NCI-H1105 treated with DMSO at 0.1 percent for 48 hours (cell line): ENCODE data around the gene C11orf87.
A peak's percentile ranks its signal among the peaks of the same experiment; 100 is the strongest.

Experiments
- DNase-seq: peaks from one replicate; lab custom pipeline; 2025; lab: John Stamatoyannopoulos, UW

Gene C11orf87

DNA sequence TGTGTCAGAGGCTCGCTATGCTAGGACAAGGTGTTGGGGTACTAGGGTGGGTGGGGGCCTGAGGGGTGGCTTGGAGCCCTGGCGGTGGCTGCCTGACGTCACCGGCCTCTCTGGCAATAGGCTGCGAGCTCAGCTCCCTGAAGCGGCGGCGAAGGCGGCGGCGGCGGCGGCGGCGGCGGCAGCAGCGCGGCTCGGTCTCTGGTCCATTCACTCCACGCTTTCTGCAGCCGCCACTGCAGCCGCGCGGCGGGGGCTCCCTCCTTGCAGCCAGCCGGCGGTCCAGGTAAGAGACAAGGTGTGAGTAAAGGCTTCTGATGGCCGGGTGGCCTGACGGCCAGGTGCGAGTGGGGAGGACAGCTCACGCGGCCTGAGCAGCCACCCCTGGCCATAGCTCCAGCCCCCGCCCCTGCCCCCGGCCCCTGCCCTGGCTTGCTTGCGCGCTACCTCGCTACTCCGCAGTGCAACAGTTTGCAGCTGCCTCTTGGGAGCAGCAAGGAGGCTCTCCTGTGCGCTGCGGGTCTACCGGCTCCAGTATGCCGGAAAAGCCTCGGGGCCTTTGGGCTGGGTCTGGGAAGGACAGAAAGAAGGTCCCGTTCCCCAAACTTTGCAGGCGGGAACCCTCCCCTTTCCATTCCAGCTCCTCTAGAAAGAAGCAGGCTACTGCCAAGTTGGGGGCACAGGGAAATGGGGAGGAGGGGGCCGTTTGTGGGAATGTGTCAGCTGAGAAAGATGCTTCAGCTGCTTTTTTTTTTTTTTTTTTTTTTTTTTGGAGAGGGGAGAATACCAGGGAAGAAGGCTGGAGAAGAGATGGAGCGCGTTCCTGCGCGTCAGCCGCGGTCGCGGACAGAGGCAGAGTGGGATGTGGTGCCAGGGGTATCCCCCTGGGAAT, at the start of gene C11orf87:
TSS of gene C11orf87 (plus strand) at position 210 of the 889 bp plus-strand sequence. CDS start 1,444 bp downstream, outside the sequence.
- DNase-seq = peak; percentile 72

DNA sequence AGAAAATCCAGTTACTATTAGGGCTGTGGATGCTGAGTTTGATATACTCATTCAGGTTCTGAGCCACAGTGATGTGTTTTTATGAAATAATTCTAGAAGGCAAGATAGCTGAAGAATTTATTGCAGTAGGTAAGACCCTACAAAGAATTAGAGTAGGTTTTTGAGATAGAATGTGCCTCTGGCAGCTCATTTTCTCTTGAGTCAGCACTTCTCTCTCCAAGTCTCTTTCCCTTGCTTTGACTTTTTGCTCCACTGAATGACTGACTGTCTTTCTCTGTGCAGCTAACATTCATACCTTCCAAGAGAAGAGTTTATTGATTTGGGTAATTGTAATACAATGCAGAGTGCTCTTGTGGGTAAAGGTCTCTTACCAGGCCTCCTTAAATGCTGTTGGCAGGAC, 48.0 kb upstream of the C11orf87 start:
- no peak for DNase-seq

DNA sequence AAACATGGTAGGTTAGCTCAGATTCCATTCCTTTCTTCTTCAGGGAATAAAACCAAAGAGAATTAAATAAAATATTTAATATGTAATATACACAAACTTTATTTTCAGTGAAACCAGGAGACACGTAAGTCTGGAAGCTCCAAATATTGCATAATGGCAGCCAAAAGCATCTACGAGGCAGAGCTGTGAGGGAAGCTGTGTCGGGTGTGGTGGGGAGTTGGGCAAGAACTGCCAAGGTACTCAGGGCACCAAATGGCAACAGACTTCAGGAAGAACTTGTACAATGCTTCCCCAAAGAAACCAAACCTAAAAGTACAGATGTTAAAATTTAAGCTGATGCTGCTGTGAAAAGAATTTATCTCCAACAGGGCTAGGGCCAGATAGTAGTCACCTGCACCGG, 47.5 kb upstream of the C11orf87 start:
- no peak for DNase-seq

DNA sequence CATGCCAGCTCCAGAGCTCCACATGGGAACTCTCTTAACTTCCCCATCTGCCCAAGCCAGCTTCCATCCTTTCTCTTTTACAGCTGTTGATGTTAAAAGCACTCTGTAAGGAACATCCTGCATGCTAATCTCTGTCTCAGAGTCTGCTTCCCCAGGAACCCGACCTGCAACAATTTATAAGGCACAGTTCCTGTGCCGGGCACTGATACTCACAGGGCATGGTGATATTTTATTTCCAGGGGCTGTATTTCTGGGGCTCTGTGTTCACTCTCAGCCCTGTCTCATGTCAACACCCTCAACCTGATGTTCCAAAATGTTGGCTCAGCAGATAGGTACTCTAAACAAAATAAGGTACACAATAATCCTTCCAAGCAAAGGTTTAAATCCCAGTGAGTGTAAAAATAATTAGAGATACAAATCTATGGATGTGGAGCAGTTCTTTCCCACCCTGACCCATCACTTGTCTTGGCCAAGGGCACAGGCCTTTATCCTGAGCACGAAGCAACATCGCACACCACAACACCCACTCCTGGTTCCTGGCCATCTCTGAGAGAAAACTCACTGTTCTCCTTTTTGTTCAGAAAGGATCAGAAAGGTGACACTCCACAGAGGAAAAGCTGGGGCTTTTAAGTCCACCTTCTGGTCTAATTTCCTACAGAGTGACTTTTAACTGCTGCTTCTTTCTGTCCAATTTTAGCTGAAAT, 44.8 kb upstream of the C11orf87 start:
- no peak for DNase-seq

DNA sequence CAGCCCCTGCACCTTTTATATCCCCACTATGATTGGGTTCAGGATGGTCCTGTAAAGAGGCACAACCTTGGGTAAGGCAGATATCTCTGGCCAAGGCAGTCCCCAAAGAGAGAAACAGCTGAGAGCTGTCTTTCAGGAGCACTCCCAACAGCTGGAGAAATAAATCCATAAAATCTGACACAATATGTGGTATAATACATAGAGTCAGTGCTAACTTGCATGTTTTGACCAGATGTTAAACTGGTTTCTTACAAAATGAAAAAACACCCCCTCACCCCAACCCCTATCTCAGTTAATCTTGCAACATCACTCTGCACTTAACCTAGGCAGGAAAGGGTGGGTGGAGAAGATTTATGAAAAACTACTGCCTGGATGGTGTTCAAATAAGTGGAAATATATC, 44.0 kb upstream of the C11orf87 start:
- DNase-seq = no peak

DNA sequence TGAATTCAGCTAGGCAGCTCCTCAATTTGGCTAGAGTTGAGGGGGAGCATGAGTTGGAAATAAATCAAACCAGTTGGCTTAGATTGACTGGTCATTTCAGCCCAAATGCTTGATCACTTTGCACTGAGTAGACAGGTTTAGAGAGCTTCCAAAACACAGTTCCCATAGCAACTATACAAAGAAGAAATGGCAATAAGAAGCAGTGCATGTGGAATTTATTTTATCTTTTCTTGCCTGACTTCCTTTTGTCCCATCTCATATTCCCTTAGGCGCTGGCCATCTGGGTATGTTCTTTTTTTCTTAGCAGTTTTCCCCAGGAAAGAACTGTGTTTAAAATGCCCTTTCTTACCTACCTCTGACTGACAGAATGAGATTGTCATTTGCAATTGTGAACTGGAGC, 38.7 kb upstream of the C11orf87 start:
- DNase-seq = no peak

DNA sequence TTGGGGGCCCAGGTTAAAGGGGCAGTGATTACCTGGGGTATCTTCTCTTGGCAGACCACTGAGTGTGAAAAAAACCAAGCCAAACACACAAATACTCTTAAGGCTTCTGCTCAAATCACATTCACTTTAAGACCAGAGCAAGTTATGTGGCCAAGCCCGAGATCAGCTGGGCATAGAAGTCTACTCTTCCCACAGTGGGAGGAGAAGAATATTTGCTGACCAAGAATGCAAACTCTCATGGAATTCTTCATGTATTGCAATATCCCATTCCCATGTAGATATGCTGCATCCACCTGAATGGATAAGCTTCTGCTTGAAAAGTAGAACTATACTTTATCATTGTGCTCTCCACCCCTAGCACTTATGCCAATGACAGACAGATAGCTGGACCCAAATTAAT, 37.1 kb upstream of the C11orf87 start:
- no peak for DNase-seq

DNA sequence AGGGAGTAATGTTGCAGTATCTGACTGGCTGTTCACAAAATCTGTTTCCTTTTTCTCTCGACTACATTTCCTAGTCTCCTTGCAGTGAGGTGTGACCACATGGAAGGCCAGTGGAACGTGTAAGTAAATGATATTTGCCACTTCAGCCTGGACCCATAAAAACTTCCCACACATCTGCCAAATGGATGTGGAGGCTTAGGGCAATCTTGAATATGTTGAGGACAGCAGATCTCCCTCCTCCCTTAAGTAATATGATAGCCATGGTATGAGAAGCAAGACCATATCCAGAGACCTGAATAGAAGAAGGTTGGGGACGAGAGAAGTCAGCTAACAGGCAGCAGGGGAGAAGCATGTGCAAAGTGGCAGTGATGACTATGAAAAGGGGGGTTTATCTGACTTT, 33.0 kb upstream of the C11orf87 start:
- no peak for DNase-seq

DNA sequence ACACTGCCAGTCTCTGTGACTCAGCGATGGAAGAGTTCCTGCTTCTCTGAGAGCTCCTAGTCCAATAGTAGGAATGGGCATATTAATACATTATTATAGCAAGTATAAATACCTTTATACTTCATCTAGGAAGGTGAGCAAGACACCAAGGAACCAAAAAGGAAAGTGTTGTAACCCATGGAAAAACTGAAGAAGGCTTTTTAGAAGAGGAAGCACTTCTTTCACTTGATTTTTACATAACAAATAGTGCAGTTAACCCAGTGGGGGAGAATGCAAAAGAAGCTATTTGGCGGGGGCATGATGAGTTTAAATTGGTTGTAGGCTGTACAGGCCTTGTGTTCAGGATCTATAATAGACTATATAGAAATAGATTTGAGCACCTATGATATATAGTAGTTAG, 31.2 kb upstream of the C11orf87 start:
- no peak for DNase-seq

DNA sequence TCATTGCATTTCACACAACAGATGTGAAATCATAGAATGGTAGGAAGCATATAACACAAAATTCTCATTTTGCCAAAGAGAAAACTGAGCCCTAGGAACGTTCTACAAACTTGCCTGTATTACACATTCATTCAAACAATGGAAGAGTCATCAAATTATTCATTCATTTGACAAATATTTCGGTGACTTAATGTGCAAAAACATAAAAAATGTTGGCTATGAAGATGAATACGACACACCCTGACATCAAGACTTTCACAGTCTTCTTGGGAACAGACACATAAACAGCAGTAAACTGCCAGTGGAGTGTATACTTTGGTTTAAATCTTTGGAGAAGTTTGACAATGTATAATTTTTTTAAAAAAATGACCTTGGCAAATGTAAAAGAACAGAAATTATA, 20.4 kb upstream of the C11orf87 start:
- DNase-seq = no peak

DNA sequence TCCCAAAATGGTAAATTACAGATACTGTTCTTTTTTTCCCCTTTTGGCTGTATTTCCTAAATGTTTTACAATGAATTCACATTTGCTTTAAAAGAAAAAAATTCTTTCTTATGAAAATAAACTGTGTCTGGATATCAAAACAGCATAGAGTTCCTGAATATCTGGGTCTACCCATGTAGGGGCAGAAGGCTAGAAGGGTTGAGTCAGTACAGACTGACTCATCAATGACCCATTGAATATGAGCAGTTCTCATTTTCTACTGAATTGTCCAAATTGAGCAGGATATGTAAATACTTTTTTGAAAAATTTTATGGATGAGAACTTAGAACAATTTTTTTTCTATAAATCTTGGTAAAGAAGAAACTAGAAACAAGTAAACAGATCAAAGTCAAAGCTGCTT, 16.3 kb upstream of the C11orf87 start:
- no peak for DNase-seq

DNA sequence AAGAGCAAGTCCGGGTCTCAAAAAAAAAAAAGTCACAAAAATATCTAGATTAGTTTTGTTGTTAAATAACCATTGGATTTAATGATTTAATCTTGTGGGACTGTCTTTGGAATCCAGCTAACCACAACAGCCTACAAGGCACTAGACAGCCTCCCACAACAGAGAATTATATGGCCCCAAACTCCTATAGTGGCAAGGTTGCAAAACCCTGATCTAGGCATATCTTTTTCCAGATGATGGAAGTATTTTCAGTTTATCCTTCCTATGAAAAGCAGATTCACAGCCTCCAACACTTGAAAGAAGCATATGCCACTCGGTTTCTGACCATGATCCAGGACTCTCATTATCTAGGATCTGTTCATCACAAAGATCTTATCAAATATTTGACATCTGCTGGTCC, 5.4 kb upstream of the C11orf87 start:
- DNase-seq = no peak

DNA sequence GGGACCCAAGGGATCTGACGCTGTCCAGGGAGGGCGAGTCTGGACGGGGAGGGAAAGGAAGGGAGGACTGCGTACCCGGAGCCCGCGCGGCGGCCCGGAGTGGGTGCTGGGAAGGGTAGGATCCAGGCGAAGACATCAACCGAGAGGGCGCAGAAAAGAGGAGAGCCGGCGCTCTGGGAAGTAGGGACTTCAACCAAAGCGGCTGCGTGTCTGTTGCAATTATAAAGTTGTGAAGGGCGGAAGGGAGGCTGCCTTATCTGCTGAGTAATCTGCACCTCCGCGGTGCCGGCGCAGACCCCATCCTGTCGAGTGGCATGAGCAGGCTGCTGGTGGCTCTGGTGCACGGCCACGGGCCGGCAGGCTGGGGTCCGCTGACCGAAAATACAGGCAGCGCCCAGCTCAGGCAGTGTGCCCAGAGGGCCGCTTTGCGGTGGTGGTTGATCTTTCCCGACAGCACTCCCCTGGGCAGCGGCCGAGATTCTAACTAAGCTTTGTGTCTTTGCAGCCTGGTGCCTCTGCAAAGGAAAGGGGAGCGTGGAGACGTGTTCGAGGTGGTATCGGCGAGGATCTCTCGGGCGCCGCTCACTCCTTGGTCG, 978 bp downstream of the C11orf87 start:
- peak; percentile 42 for DNase-seq

DNA sequence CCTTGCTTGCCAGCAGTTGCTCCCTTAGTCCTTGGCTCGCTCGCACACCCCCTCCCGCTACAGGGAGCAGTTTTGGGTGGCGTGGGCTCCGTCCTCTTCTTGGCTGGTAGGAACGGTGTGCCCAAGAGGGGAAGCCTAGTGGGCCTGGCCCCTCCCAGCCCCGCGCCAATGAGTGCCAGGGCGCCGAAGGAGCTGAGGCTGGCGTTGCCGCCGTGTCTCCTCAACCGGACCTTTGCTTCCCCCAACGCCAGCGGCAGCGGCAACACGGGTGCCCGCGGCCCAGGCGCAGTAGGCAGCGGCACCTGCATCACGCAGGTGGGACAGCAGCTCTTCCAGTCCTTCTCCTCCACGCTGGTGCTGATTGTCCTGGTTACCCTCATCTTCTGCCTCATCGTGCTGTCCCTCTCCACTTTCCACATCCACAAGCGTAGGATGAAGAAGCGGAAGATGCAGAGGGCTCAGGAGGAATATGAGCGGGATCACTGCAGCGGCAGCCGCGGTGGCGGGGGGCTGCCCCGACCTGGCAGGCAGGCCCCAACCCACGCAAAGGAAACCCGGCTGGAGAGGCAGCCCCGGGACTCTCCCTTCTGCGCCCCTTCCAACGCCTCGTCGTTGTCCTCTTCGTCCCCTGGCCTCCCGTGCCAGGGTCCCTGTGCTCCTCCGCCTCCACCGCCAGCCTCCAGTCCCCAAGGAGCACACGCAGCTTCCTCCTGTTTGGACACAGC, 1.6 kb downstream of the C11orf87 start:
- peak; percentile 37 for DNase-seq

DNA sequence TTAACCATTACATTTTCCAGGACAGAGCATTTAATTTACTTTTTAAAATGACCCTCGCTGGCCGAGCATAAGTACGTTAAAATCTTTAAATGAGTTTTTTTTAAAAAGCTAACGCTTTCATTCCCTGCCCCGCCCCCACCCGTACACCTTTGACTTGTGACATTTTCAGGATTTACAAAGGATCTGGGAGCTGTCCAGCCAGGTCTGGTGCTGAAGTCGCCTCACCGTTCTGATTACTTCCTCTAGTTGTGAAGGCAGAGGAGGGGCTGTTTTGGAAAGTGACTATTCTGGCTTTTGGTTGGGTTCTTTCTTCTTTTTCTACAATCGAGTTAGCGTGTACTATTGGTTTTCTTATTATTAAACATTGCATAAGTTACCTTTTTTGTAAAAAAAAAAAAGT, 2.9 kb downstream of the C11orf87 start:
- DNase-seq = no peak

DNA sequence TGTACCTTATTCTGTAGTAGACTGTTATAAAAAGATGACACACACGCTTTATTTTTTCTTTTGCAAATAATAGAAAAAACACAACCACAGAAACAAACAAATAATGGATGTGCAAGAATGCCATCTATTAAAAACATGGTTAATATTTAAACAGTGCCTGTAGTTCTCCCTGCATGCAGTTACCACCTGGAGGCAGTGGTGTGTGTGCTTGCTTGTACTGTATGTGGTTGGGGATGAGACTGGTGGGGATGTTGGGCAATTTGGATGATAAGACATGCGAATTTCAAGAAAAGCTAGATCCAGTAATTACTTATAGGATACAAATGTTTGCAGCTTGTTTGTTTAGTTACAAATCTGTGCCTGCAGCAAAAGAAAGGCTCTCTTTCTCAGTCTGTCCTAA, 3.6 kb downstream of the C11orf87 start:
- peak; percentile 14 for DNase-seq

DNA sequence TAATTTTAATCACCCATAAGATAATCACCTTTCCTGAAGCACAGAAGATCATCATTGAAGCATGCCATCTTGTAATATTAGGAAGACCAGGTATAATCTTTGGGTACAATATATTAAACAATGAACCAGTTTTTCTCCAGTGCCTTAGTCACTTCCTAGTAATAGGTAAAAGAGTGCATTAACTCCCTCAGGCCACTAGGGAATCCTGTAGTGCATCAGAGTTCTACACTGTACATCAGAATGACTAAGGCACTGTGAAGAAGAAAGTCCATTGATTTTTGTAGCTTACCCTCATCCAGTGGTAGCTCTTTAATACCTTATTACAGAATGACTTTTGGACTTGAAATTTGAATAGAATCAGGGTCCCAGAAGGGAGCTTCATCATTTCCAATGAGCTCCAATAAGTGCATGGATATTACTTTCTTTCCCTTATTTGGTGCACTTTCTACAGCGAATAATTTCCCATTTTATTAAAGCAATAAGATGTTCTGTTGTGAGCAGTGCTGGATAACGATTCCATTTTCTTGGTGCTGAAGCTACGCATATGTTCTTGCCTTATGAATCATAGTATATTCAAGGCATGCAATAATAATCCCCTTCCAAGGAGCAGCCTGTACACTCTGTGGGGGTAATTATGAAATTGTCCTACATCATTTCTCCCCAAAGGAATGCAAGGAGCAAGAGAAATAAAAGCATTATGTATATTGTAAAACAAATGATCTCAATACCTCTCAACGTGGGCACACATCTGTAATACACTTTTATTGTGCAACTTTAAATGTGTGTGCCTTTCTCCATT, 4.7 kb downstream of the C11orf87 start:
- DNase-seq = peak; percentile 12

DNA sequence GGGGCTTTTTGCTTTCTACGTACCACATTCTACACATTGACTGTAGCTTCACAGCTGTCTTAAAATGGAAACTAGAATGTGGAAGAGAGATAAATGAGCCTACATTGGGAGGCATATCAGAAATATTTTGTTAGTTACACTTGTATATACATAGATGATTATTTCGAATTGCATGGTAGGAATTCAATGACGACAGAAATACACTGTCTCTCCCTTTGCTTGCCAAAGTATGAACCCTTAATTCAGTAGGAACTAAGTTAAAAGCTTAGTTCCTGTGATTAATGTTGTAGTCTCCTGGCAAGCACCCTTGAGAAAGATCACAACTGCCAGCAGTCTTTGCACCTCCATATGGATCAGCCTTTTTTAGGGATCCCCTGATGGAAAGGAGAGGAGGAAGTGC, 10.1 kb downstream of the C11orf87 start:
- no peak for DNase-seq

DNA sequence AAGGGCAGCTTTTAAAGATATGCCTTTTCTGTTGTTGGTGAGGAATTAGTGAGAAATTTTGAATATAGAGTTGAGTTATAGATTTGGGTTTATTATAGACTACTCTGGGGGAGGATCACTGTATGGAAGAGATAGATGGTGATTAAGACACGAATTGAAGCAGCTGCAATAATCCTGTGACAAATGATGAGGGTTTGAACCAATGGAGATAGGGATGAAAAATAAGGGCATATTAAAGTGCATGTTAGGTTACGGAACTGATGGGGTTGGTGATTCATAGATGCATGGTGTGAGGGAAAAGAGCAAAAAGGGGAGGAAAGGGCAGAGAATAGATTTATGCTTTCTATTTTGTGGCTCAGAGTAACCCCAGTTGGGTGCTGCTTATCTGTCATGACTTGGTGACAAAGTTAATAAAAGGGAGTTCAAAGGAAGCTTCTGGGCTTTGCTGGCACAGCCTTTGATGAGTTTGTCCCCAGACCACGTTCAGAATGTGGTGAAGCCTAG, 11.8 kb downstream of the C11orf87 start:
- no peak for DNase-seq

DNA sequence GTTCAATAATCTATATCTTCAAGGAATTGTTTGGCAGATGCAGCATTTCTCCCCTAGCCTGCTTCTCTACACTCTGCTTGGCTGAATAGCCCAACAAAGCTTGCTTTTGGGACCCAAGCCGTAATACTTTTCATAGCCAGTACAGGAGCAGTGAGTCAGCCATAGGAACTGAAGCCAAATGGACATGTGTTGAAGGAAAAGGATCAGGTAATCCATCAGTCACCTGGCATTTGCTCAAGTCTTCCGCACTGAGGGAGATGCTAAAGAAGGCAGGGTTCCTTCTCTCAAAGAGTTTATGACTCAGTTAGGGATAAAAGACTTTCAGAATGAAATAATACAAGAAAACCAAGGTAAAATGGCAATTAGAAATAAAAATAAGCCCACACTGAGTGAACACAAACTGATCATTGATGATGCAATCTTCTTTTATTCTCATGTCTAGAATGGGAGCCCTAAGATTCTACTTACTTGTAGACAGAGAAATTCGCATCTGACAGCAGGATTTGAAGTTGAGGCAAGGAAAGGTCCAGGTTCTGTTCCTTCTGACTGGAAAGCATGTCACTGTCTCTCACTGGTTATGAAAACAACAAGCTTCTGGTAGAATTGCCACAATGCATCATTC, 13.2 kb downstream of the C11orf87 start:
- DNase-seq = no peak

DNA sequence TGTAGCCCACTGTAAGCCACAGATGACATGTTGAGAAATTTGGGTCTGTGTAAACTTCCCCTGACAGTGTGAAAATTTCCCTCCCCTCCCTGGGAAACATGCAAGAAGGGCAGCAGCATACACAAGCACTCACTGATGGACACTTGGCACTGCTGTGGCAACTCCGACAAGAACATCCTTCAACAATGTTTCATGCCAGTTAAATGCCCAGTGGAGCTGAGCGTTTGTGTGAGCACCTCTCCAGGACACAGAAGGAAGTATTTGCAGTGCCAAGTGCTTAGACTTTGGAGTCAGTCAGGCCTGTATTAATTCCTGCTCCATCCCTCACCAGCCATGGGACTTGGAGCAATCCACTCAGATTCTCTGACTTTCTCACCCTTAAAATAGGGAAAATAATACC, 17.7 kb downstream of the C11orf87 start:
- DNase-seq = no peak
